H54 (cell line): Measurements from ENCODE around the gene MYO1G.
A peak's percentile ranks its signal among the peaks of the same experiment; 100 is the strongest.
"Not testable (repeated sequence)": the region's sequence is repeated elsewhere in the genome, so short reads cannot be mapped to it uniquely, and the experiment has no call there.

ENCODE experiments used
- DNase-seq: peaks from one replicate; pipeline ENCODE4 v3.0.0; 2011; ENCODE audit warnings: low spot score, mixed read lengths; ENCODE audit not compliant: insufficient read length
- FAIRE-seq: peaks from 3 replicates; lab custom pipeline; 2011; peaks lifted over from hg19 to GRCh38; lab: Jason Lieb, UNC
- POLR2A ChIP-seq: IDR thresholded peaks from 2 replicates; pipeline ENCODE4 v1.6.1; 2011; ENCODE audit warnings: low read depth, mild to moderate bottlenecking, low read length

The MYO1G gene

DNA sequence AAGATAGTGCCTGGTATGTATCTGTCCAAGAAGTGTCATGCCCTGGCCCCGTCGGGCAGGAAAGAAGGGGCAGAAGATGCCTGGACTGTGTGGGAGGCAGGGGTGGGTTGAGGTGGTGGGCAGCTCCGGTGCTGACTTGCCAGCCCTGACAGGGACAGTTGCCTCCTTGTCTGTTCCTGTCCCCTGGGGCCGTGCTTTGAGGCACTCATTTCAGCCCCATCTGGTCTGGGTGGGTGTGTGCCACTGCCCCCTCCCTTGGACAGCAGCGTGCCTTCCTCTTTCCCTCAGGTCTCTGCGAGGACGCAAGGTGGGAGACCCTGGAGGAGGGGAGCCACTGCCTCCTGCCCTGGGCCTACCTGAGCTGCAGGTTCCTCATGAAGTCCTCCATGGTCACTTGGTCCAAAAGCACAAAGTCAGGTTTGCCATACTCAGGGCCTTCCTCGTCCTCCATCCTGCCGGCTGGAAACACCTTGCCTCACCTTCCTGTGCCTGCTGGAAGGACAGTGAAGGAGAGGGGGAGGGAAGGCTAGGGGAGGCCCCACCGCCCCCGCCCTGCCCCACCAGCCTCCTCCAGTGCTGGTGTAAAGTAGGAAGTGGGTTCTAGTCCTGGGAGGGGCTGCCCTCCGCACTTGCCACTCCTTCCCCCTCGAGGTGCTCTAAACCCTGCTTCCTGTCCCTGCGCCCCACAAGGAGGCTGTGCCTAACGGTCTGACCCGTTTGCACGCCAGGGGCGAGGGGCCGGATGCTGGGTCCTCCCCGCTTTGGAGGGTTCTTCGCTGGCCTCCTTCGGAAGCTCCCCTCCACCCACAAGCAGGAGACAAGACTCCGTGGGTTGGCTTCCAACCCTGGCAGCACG, at the start of gene MYO1G:
TSS of gene MYO1G (minus strand) at position 505 of the 856 bp plus-strand sequence. CDS start at position 451, 54 bp downstream.
- TF ChIP-seq POLR2A, result no peak
- FAIRE-seq (no peak), DNase-seq (no peak)

DNA sequence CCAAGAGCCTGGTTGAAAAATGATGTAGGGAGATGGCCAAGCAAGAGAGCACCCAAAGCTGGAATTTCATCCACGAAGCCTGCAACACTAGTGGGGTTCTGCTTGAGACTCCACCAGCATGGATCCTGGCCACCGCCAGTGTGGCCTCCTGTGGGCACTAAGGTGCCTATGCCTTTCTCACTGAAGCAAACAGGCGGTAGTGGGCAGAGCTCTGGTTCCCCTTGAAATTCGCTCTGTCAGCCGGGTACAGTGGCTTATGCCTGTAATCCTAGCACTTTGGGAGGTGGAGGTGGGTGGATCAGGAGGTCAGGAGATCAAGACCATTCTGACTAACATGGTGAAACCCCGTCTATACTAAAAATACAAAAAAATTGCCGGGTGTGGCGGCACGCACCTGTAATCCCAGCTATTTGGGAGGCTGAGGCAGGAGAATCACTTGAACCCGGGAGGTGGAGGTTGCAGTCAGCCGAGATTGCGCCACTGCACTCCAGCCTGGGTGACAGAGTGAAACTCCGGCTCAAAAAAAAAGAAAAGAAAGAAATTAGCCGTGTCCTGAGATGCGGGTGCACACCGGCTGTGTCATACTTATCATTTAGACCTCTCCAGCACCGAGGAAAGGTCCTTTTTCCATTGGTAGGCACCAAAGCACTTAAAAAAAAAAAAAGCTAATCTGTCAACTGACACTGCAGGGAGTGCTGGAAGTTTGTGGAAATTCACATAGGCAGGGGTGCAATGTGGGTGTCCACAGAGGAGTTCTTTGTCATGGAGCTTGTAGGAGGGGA, 49.5 kb upstream of the MYO1G start:
- DNase-seq, result no peak
- no peak for TF ChIP-seq POLR2A

DNA sequence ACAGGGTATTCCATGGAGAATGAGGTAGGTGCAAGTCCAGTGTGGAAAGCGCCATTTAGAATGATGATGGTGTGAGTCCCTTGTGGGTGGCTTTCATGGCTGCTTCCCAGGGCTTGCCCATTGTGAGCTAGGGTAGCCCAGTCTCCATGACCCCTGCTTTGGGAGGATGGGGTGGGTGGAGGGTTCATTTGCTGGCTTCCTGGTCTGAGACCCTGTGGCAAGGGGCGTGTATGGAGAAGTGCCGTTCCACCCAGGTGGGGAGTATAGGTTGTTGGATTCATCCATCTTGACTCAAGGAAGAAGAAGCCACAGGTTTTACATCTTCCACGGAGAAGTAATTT, 48.9 kb upstream of the MYO1G start:
- DNase-seq, result no peak
- no peak for FAIRE-seq
- no peak for TF ChIP-seq POLR2A

More for the DNA sequence above, 49.5 kb upstream of the MYO1G start:
- no peak for FAIRE-seq

GRCh38 chr7:45026984-45027773, 48.4 kb upstream of the MYO1G start:
- FAIRE-seq (no peak), DNase-seq (no peak)
- TF ChIP-seq POLR2A, result no peak

DNA sequence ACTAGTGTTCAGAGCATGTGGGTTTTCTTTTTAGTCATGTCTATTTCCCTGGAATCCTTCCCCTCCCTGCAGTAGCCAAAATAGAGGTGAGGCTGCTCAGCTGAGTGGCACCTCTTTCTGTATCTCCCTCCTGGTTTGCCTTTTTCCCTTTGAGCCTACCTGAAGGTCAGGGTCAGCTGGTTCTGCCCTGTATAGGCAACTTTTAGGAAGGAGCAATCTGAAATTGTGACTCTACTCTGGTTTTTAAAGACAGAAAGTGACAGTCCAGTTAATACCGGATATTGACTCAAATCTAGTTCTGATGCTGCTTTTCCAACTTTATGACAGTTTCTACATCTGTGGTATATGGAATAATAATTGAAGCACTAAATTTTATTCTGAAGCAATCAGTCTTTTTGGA, 47.2 kb upstream of the MYO1G start:
- TF ChIP-seq POLR2A, result no peak
- no peak for DNase-seq
- no peak for FAIRE-seq

DNA sequence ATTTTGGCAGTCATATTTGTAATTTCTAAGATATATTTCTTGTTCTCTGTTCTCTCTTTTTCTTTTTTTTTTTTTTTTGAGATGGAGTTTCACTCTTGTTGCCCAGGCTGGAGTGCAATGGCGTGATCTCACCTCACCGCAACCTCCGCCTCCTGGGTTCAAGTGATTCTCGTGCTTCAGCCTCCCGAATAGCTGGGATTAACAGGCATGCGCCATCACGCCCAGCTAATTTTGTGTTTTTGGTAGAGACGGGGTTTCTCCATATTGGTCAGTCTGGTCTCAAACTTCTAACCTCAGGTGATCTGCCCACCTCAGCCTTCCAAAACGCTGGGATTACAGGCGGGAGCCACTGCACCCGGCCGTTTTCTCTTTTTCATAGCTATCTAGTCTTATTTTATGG, 46.7 kb upstream of the MYO1G start:
- not testable (repeated sequence) for DNase-seq, FAIRE-seq

GRCh38 chr7:45024126-45024744, 45.4 kb upstream of the MYO1G start:
- FAIRE-seq (no peak), DNase-seq (no peak)
- TF ChIP-seq POLR2A, result no peak

- no peak for FAIRE-seq
- TF ChIP-seq POLR2A, result no peak
These were observed 42.9 kb upstream of the MYO1G start for GRCh38 chr7:45021604-45022296.

GRCh38 chr7:45020915-45021314, 42.1 kb upstream of the MYO1G start:
- no peak for TF ChIP-seq POLR2A
- no peak for FAIRE-seq

More at GRCh38 chr7:45021604-45022296, 42.9 kb upstream of the MYO1G start:
- DNase-seq, result peak; percentile 37

GRCh38 chr7:45017253-45017652, 38.4 kb upstream of the MYO1G start:
- FAIRE-seq (no peak), DNase-seq (no peak)
- no peak for TF ChIP-seq POLR2A

More at GRCh38 chr7:45020915-45021314, 42.1 kb upstream of the MYO1G start:
- no peak for DNase-seq

- FAIRE-seq, result no peak
- TF ChIP-seq POLR2A, result no peak
- no peak for DNase-seq
These were observed 36.5 kb upstream of the MYO1G start for GRCh38 chr7:45015313-45015712.

DNA sequence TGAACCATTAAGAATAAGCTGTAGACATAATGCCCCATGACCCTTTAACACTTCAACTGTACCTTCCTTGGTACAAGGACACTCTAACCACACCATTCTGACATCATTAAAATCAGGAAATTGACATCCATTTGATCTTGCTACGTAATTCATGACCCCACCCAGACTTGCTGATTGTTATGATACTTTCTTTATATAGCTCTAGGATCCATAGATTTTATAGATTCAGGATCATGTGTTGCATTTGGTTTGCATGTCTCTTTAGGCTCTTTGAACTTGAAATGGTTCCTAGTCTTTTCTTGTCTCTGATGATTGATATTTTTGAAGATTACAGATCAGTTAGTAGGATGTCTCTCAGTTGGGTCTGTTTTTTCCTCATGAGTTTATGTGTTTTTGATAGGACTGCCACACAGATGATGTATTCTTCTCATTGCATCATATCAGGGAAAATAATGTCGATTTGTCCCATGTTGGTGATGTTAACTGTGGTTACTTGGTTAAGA, 34.7 kb upstream of the MYO1G start:
- FAIRE-seq (no peak), DNase-seq (no peak)
- no peak for TF ChIP-seq POLR2A

DNA sequence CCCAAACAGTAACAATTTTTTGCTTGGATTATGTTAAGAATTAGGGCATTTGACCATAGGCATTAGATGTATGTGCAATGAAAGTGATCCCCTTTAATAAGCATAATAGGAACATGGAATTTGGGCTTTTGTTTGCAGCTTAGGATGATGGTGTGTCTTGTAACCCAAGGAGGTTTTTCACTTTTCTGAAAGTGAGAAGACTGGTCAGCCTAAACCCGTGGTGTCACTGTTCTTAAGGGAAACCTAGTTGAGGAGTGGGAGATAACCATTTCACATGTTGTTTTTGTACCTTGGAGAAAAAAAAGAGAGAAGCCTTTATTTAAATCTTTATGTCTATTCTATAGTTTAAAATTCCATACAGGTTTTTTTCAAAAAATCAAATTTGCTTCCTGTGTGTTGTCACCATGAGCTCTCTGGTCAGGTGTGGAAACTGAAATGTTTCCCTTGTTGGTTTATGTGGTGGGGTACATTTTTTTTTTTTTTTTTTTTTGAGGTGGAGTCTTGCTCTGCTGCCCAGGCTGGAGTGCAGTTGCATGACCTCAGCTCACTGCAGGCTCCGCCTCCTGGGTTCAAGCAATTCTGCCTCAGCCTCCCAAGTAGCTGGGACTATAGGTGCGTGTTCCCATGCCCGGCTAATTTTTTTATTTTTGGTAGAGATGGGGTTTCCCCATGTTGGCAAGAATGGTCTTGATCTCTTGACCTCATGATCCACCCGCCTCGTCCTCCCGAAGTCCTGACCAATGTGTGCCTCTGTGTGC, 28.9 kb upstream of the MYO1G start:
- no peak for FAIRE-seq

More for the DNA sequence above, 28.9 kb upstream of the MYO1G start:
- TF ChIP-seq POLR2A, result no peak
- no peak for DNase-seq
